Activated CD8-positive, alpha-beta T cell treated with anti-CD3 and anti-CD28 coated beads, Interleukin-2, amount 10 ng/mL, durations not matched to agents 7 days and 5 days (primary cell): ENCODE data around the gene PGC. TPM values are rescaled to one million over a fixed set of nuclear protein-coding genes. Genes with fewer than 3 reads are reported as not detected.

ENCODE experiments used
- ATAC-seq: fragments of 150-1000 bp; cut with Tn5 transposase; one replicate; pipeline ENCODE4 v1.10.0; 2021; ENCODE audit warnings: moderate library complexity
- CTCF ChIA-PET: fragments of 350-600 bp; sonication (Branson Sonifier 250); formaldehyde crosslinking; loops from one replicate; lab custom pipeline; 2021; ENCODE audit warnings: antibody characterized with exemption; lab: Charles Lee
- POLR2A ChIA-PET: fragments of 350-600 bp; sonication (Branson Sonifier 250); formaldehyde crosslinking; loops from one replicate; lab custom pipeline; 2021; ENCODE audit warnings: antibody characterized with exemption; lab: Charles Lee
- DNase-seq: peaks from one replicate; pipeline ENCODE4 v3.0.0-alpha.2; 2020
- H3K27ac Mint-ChIP-seq: one replicate; pipeline ENCODE4 v1.8.0; 2021; ENCODE audit warnings: mild to moderate bottlenecking, mixed read lengths
- H3K27me3 Mint-ChIP-seq: one replicate; pipeline ENCODE4 v1.8.0; 2021; ENCODE audit warnings: low read depth, mixed read lengths
- H3K36me3 Mint-ChIP-seq: one replicate; pipeline ENCODE4 v1.8.0; 2021; ENCODE audit warnings: low read depth, mixed read lengths
- H3K4me1 Mint-ChIP-seq: one replicate; pipeline ENCODE4 v1.8.0; 2021; ENCODE audit warnings: low read depth, mixed read lengths
- H3K4me3 Mint-ChIP-seq: one replicate; pipeline ENCODE4 v1.8.0; 2021; ENCODE audit warnings: mild to moderate bottlenecking, mixed read lengths
- H3K9me3 Mint-ChIP-seq: one replicate; pipeline ENCODE4 v1.8.0; 2022; ENCODE audit warnings: mixed read lengths; ENCODE audit not compliant: insufficient read depth
- total RNA-seq, 2 experiments: library from RNA; stranded (reverse); gene quantifications; one replicate each; pipeline ENCODE4 v1.2.3, GENCODE V29; 2021

The PGC gene
- total RNA-seq, 2 experiments from 2014 or later: not detected

GRCh38 chr6:41759106-41759904 lies 12.1 kb upstream of the PGC start:
- Mint-ChIP-seq H3K27me3 (peaks cover 5% of the 10 kb centered on the region), H3K27ac (no peak overlapping the region), H3K9me3 (no peaks in the 10 kb centered on the region), H3K36me3 (no peaks in the 10 kb centered on the region), H3K4me1 (peaks cover 4% of the 10 kb centered on the region), H3K4me3 (no peak overlapping the region)
- DNase-seq: no peak
- ATAC-seq: no peak
- ChIA-PET POLR2A (no interaction called here), CTCF (interaction anchor here (1.6 kb wide), 1 partner anchor 17 kb away, joined by 3 read pairs; no protein-coding TSS in a partner anchor)

- no peaks in the 10 kb centered on the region for H3K9me3 Mint-ChIP-seq
- ChIA-PET CTCF (interaction anchor here (1.6 kb wide), 1 partner anchor 17 kb away, joined by 3 read pairs; no protein-coding TSS in a partner anchor), POLR2A (no interaction called here)
- DNase-seq (no peak), ATAC-seq (no peak)
- no peak overlapping the region for H3K27ac Mint-ChIP-seq
- no peak overlapping the region for H3K4me3 Mint-ChIP-seq
- H3K4me1 Mint-ChIP-seq: peaks cover 4% of the 10 kb centered on the region
- peaks cover 9% of the 10 kb centered on the region for H3K27me3 Mint-ChIP-seq
- H3K36me3 Mint-ChIP-seq: no peaks in the 10 kb centered on the region
These were observed 11.4 kb upstream of the PGC start for GRCh38 chr6:41758641-41759035.

- H3K27me3 Mint-ChIP-seq: peaks cover 13% of the 10 kb centered on the region
- H3K36me3 Mint-ChIP-seq: no peaks in the 10 kb centered on the region
- no peak overlapping the region for H3K27ac Mint-ChIP-seq
- DNase-seq (no peak), ATAC-seq (no peak)
- CTCF ChIA-PET: interaction anchor here (0.9 kb wide), 1 partner anchor 19 kb away, joined by 3 read pairs; no protein-coding TSS in a partner anchor
- peaks cover 4% of the 10 kb centered on the region for H3K4me1 Mint-ChIP-seq
- H3K9me3 Mint-ChIP-seq: no peaks in the 10 kb centered on the region
- POLR2A ChIA-PET: interaction anchor here (0.7 kb wide), 1 partner anchor 20 kb away, joined by 3 read pairs; no protein-coding TSS in a partner anchor
- no peak overlapping the region for H3K4me3 Mint-ChIP-seq
These were observed 10.9 kb upstream of the PGC start for GRCh38 chr6:41757931-41758640.

- DNase-seq (no peak), ATAC-seq (no peak)
- Mint-ChIP-seq H3K9me3 (no peaks in the 10 kb centered on the region), H3K27me3 (peaks cover 13% of the 10 kb centered on the region), H3K4me3 (no peak overlapping the region), H3K27ac (no peak overlapping the region), H3K36me3 (no peaks in the 10 kb centered on the region), H3K4me1 (peaks cover 4% of the 10 kb centered on the region)
- POLR2A ChIA-PET: interaction anchor here (0.7 kb wide), 1 partner anchor 21 kb away, joined by 3 read pairs; no protein-coding TSS in a partner anchor
- CTCF ChIA-PET: interaction anchor here (0.9 kb wide), 1 partner anchor 20 kb away, joined by 3 read pairs; no protein-coding TSS in a partner anchor
These were observed 10.1 kb upstream of the PGC start for GRCh38 chr6:41757271-41757670.

- H3K27me3 Mint-ChIP-seq: peaks cover 13% of the 10 kb centered on the region
- no peaks in the 10 kb centered on the region for H3K36me3 Mint-ChIP-seq
- DNase-seq (peak; percentile 37), ATAC-seq (peak; percentile 33)
- CTCF ChIA-PET: no interaction called here
- H3K4me1 Mint-ChIP-seq: peaks cover 4% of the 10 kb centered on the region
- no peak overlapping the region for H3K4me3 Mint-ChIP-seq
- H3K9me3 Mint-ChIP-seq: no peaks in the 10 kb centered on the region
- POLR2A ChIA-PET: no interaction called here
- H3K27ac Mint-ChIP-seq: no peak overlapping the region
These were observed 9.2 kb upstream of the PGC start for GRCh38 chr6:41756354-41756753.

- DNase-seq: no peak
- CTCF ChIA-PET: no interaction called here
- peaks cover 4% of the 10 kb centered on the region for H3K4me1 Mint-ChIP-seq
These were observed 8.7 kb upstream of the PGC start for GRCh38 chr6:41755895-41756294.

GRCh38 chr6:41750374-41750773 lies 3.2 kb upstream of the PGC start:
- Mint-ChIP-seq H3K27me3 (peaks cover 19% of the 10 kb centered on the region), H3K4me1 (no peaks in the 10 kb centered on the region), H3K4me3 (no peak overlapping the region), H3K36me3 (no peaks in the 10 kb centered on the region), H3K27ac (no peak overlapping the region), H3K9me3 (no peaks in the 10 kb centered on the region)
- DNase-seq: no peak
- ATAC-seq: no peak
- CTCF ChIA-PET: interaction anchor here (1.4 kb wide), 1 partner anchor 15 kb away, joined by 4 read pairs; the partner anchor contains the start of gene TFEB
- POLR2A ChIA-PET: no interaction called here

More at GRCh38 chr6:41755895-41756294, 8.7 kb upstream of the PGC start:
- peaks cover 13% of the 10 kb centered on the region for H3K27me3 Mint-ChIP-seq
- ATAC-seq: no peak
- H3K4me3 Mint-ChIP-seq: no peak overlapping the region
- H3K36me3 Mint-ChIP-seq: no peaks in the 10 kb centered on the region
- POLR2A ChIA-PET: no interaction called here
- H3K27ac Mint-ChIP-seq: peak overlapping the region; percentile 44
- no peaks in the 10 kb centered on the region for H3K9me3 Mint-ChIP-seq

- Mint-ChIP-seq H3K9me3 (no peaks in the 10 kb centered on the region), H3K4me3 (no peak overlapping the region), H3K27me3 (peaks cover 11% of the 10 kb centered on the region), H3K4me1 (no peaks in the 10 kb centered on the region), H3K27ac (no peak overlapping the region), H3K36me3 (no peaks in the 10 kb centered on the region)
- POLR2A ChIA-PET: no interaction called here
- ATAC-seq (no peak), DNase-seq (no peak)
- CTCF ChIA-PET: interaction anchor here (0.6 to 1.2 kb wide), 2 partner anchors 39 to 469 kb away, joined by 3 read pairs; partner anchors contain the start of gene TOMM6
These were observed 1.3 kb upstream of the PGC start for GRCh38 chr6:41748542-41748941.

GRCh38 chr6:41748102-41748477 lies 893 bp upstream of the PGC start:
- H3K36me3 Mint-ChIP-seq: no peaks in the 10 kb centered on the region
- no peaks in the 10 kb centered on the region for H3K4me1 Mint-ChIP-seq
- peaks cover 7% of the 10 kb centered on the region for H3K27me3 Mint-ChIP-seq
- H3K9me3 Mint-ChIP-seq: no peaks in the 10 kb centered on the region
- H3K27ac Mint-ChIP-seq: no peak overlapping the region
- no peak overlapping the region for H3K4me3 Mint-ChIP-seq
- ATAC-seq (no peak), DNase-seq (no peak)
- CTCF ChIA-PET: interaction anchor here (1.2 kb wide), 1 partner anchor 40 kb away, joined by 3 read pairs; the partner anchor contains the start of gene TOMM6
- POLR2A ChIA-PET: no interaction called here

- Mint-ChIP-seq H3K4me1 (no peaks in the 10 kb centered on the region), H3K27me3 (peaks cover 6% of the 10 kb centered on the region), H3K27ac (no peak overlapping the region), H3K9me3 (no peaks in the 10 kb centered on the region), H3K36me3 (no peaks in the 10 kb centered on the region), H3K4me3 (no peak overlapping the region)
- no peak for ATAC-seq
- ChIA-PET POLR2A (no interaction called here), CTCF (no interaction called here)
- DNase-seq: no peak
These were observed 1.1 kb downstream of the PGC start for GRCh38 chr6:41746107-41746506.

GRCh38 chr6:41744236-41744787 lies 2.9 kb downstream of the PGC start:
- CTCF ChIA-PET: no interaction called here

More at GRCh38 chr6:41744236-41744787, 2.9 kb downstream of the PGC start:
- H3K4me1 Mint-ChIP-seq: no peaks in the 10 kb centered on the region
- H3K9me3 Mint-ChIP-seq: no peaks in the 10 kb centered on the region
- H3K4me3 Mint-ChIP-seq: no peak overlapping the region
- DNase-seq (no peak), ATAC-seq (no peak)
- no peaks in the 10 kb centered on the region for H3K36me3 Mint-ChIP-seq
- no peak overlapping the region for H3K27ac Mint-ChIP-seq
- H3K27me3 Mint-ChIP-seq: peaks cover 2% of the 10 kb centered on the region
- POLR2A ChIA-PET: no interaction called here
